Dendritic cell treated with granulocyte-macrophage colony-stimulating factor and Interleukin-4, amounts not matched to agents 40 ng/mL and 50 ng/mL, for 4 days (primary cell): Measurements from ENCODE around the gene SPACA7.

ENCODE experiments used
- H3K27ac Mint-ChIP-seq: one replicate; pipeline ENCODE4 v1.8.0; 2022; ENCODE audit warnings: mild to moderate bottlenecking, mixed read lengths
- H3K27me3 Mint-ChIP-seq: one replicate; pipeline ENCODE4 v1.8.0; 2022; ENCODE audit warnings: mild to moderate bottlenecking, mixed read lengths
- H3K36me3 Mint-ChIP-seq: one replicate; pipeline ENCODE4 v1.8.0; 2022; ENCODE audit warnings: low read depth, mixed read lengths
- H3K4me1 Mint-ChIP-seq: one replicate; pipeline ENCODE4 v1.8.0; 2022; ENCODE audit warnings: low read depth, mixed read lengths
- H3K4me3 Mint-ChIP-seq: one replicate; pipeline ENCODE4 v1.8.0; 2022; ENCODE audit warnings: mild to moderate bottlenecking, moderate library complexity, mixed read lengths
- H3K9me3 Mint-ChIP-seq: one replicate; pipeline ENCODE4 v1.8.0; 2022; ENCODE audit warnings: mixed read lengths
- intact Hi-C: fragments of 100-400 bp; cut with micrococcal nuclease; formaldehyde crosslinking; loops from one replicate; pipeline ENCODE4 v1.15.0; 2022

Gene SPACA7

GRCh38 chr13:112465251-112466131 is 89.3 kb downstream of the SPACA7 start:
- H3K4me1 Mint-ChIP-seq = no peaks in the 10 kb centered on the region

DNA sequence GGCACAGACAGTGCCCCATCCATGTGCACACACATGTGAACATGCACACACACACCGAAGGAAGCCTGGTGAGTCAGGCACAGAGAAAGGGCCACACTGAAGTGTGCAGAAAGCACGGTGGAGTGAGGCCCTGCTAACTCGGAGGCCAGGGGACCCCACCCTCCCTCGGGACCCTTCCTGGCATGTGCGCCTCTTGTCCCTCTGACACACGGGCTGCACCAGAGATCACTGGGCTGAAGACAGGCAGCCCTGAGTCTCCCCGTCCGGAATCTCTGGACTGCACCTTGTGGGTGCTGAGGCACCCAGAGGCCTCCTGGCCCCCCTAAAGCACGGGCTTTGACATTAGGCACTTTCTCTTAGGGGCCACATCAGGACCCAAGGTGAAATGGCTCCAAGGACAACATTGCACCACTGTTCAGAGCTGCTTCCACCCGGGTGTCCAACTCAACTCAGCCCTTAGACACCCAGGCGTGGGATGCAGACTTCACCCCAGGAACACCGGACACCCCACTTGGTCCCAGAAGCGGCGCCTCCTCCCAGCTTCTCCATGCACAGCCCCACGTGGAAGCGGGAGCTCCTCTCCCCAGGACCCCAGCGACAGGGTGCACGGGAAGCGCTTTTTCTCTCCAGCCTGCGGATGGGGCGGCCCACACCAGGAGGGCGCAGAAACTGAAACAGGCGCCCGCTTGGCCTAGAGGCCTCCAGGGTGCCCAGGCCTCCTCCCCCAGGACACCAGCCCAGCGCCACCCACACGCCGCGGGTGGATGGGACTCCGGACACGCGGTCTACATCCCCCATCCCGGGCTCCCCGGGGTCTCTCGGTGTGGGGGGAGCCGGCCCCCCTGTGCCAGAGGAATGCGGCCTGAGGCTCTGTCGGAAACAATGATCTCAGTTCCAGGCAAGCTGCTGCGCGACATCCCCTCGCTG is 90.2 kb downstream of the SPACA7 start:
- no peaks in the 10 kb centered on the region for H3K36me3 Mint-ChIP-seq
- intact Hi-C loops = no loop called here

More at GRCh38 chr13:112465251-112466131, 89.3 kb downstream of the SPACA7 start:
- peaks cover 2% of the 10 kb centered on the region for H3K27me3 Mint-ChIP-seq
- intact Hi-C loops = no loop called here
- H3K36me3 Mint-ChIP-seq = no peaks in the 10 kb centered on the region
- H3K27ac Mint-ChIP-seq = no peak overlapping the region
- peaks cover 12% of the 10 kb centered on the region for H3K9me3 Mint-ChIP-seq
- H3K4me3 Mint-ChIP-seq = no peak overlapping the region

DNA sequence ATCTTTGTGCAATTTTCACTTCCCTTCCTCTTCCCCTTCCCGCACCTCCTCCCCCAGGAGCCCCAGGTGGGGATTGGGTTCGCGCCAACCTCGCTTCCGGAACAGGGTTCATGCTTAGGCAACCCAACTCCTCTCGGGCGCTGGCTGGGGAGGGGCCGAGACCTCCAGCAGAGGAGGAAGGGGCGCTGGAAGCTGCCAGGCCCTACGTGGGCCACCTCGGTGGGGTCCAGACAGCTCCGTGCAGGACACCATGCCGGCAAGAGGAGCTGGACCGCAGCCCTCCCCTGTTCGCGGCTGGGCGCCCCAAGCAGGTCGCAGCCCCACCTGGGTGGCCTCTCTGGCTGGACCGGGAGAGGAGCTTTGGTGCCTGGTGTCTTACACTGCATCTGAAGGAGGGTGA is 91.1 kb downstream of the SPACA7 start:
- H3K4me1 Mint-ChIP-seq = no peaks in the 10 kb centered on the region
- no peak overlapping the region for H3K27ac Mint-ChIP-seq
- H3K36me3 Mint-ChIP-seq = no peaks in the 10 kb centered on the region
- H3K27me3 Mint-ChIP-seq = peaks cover 2% of the 10 kb centered on the region
- intact Hi-C loops = no loop called here
- H3K9me3 Mint-ChIP-seq = peaks cover 5% of the 10 kb centered on the region
- no peak overlapping the region for H3K4me3 Mint-ChIP-seq

More for the DNA sequence above, 90.2 kb downstream of the SPACA7 start:
- Mint-ChIP-seq H3K4me3 (no peak overlapping the region), H3K4me1 (no peaks in the 10 kb centered on the region), H3K27ac (no peak overlapping the region), H3K27me3 (peaks cover 2% of the 10 kb centered on the region), H3K9me3 (peaks cover 12% of the 10 kb centered on the region)

DNA sequence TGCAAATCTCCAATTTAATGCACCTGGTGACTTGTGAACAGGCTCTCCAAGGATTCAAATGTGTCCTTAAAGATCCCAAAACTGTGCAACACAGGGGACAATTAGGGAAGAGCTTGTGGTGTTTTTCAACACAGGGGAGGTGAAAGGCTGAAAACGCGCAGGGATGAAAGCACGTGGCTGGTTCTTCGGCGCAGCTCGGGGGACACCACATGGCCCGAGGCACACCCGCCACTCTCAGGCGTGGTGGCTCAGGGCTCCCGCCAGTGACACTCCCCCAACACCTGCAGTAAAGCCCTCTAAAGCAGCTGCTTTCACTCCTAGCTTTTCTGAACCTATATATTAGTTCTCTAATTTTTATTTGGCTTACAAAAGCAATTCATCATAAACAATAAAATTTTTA is 91.9 kb downstream of the SPACA7 start:
- H3K27ac Mint-ChIP-seq = no peak overlapping the region
- H3K9me3 Mint-ChIP-seq = no peaks in the 10 kb centered on the region
- no peak overlapping the region for H3K4me3 Mint-ChIP-seq
- peaks cover 2% of the 10 kb centered on the region for H3K27me3 Mint-ChIP-seq
- intact Hi-C loops = no loop called here
- H3K4me1 Mint-ChIP-seq = no peaks in the 10 kb centered on the region
- H3K36me3 Mint-ChIP-seq = no peaks in the 10 kb centered on the region

DNA sequence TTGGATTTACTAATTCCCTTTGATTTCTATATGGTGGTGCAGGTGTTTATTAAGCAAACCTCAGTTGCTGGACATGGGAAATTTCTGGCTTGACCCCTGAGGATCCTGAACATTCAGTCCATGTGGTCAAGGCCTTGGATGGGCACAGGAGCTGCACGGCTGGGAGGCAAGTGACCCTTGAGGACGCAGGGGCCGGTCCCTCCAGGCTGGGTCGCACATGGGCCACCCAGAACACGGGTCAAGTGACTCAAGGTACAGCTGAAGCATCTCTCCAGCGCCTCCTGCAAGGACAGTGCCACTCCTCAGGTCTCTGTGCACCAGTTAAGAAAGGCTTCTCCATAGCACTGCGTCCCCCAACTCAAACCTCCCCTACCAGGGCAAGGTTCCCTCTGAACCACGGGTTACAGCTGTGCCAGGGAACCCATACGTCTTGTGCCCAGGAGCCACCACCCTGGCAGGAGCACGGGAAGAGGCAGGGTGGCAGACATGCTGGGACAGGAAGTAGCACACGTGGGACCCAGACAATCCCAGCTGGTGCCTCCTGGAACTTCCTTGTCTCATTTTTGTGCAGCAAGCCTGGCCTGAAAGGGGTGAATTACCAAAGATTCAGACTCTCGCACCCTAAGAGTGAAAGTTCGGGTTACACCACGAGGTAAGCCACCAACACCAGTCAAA is 93.1 kb downstream of the SPACA7 start:
- intact Hi-C loops = no loop called here
- H3K27me3 Mint-ChIP-seq = peaks cover 2% of the 10 kb centered on the region
- H3K4me3 Mint-ChIP-seq = no peak overlapping the region
- H3K27ac Mint-ChIP-seq = no peak overlapping the region
- no peaks in the 10 kb centered on the region for H3K4me1 Mint-ChIP-seq
- no peaks in the 10 kb centered on the region for H3K9me3 Mint-ChIP-seq
- no peaks in the 10 kb centered on the region for H3K36me3 Mint-ChIP-seq

GRCh38 chr13:112473818-112474217 is 97.7 kb downstream of the SPACA7 start:
- H3K36me3 Mint-ChIP-seq = no peaks in the 10 kb centered on the region
- H3K9me3 Mint-ChIP-seq = no peaks in the 10 kb centered on the region
- H3K27me3 Mint-ChIP-seq = peaks cover 2% of the 10 kb centered on the region
- H3K4me3 Mint-ChIP-seq = no peak overlapping the region
- no peak overlapping the region for H3K27ac Mint-ChIP-seq
- intact Hi-C loops = no loop called here
- H3K4me1 Mint-ChIP-seq = no peaks in the 10 kb centered on the region

GRCh38 chr13:112474869-112475268 is 98.7 kb downstream of the SPACA7 start:
- H3K4me1 Mint-ChIP-seq = no peaks in the 10 kb centered on the region
- H3K36me3 Mint-ChIP-seq = no peaks in the 10 kb centered on the region
- no peaks in the 10 kb centered on the region for H3K27me3 Mint-ChIP-seq
- intact Hi-C loops = no loop called here
- no peaks in the 10 kb centered on the region for H3K9me3 Mint-ChIP-seq
- no peak overlapping the region for H3K4me3 Mint-ChIP-seq
- H3K27ac Mint-ChIP-seq = no peak overlapping the region

GRCh38 chr13:112475889-112476288 is 99.7 kb downstream of the SPACA7 start:
- Mint-ChIP-seq H3K4me3 (no peak overlapping the region), H3K4me1 (no peaks in the 10 kb centered on the region), H3K27ac (no peak overlapping the region), H3K36me3 (no peaks in the 10 kb centered on the region), H3K27me3 (no peaks in the 10 kb centered on the region), H3K9me3 (no peaks in the 10 kb centered on the region)
- intact Hi-C loops = no loop called here

DNA sequence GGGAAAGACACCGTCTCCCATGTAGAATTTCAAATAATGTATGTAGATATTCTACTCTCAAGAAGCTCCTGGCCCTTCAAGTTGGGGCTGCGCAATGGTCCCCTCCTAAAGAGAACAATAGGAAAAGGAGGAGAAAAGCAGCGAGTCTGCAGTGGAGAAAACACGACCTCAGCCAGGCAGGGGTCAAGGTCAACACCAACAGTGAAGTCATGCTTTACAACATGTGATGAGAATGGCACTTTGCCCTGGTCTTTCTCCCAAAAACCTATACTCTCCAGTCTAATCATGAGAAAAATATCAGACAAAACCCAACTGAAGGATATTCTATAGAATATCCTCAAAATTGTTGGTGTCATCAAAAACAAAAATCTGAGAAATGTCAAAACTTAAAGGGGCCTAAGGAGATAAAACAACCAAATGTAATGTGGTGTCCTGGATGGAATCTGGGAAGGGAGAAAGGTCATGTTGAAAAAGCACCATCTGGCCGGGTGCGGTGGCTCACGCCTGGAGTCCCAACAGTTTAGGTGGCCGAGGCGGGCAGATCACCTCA is 101.0 kb downstream of the SPACA7 start:
- Mint-ChIP-seq H3K27me3 (no peaks in the 10 kb centered on the region), H3K36me3 (no peaks in the 10 kb centered on the region), H3K4me3 (no peak overlapping the region), H3K27ac (no peak overlapping the region), H3K9me3 (peaks cover 4% of the 10 kb centered on the region), H3K4me1 (no peaks in the 10 kb centered on the region)
- intact Hi-C loops = no loop called here

GRCh38 chr13:112479389-112479788 is 103.2 kb downstream of the SPACA7 start:
- Mint-ChIP-seq H3K9me3 (peaks cover 8% of the 10 kb centered on the region), H3K27ac (no peak overlapping the region), H3K4me1 (peaks cover 7% of the 10 kb centered on the region), H3K4me3 (no peak overlapping the region), H3K27me3 (no peaks in the 10 kb centered on the region), H3K36me3 (peaks cover 16% of the 10 kb centered on the region)
- intact Hi-C loops = no loop called here

GRCh38 chr13:112481458-112481857 is 105.3 kb downstream of the SPACA7 start:
- intact Hi-C loops = no loop called here
- H3K4me3 Mint-ChIP-seq = no peak overlapping the region
- no peak overlapping the region for H3K27ac Mint-ChIP-seq
- H3K9me3 Mint-ChIP-seq = peaks cover 8% of the 10 kb centered on the region
- peaks cover 7% of the 10 kb centered on the region for H3K4me1 Mint-ChIP-seq
- peaks cover 34% of the 10 kb centered on the region for H3K36me3 Mint-ChIP-seq
- H3K27me3 Mint-ChIP-seq = no peaks in the 10 kb centered on the region

DNA sequence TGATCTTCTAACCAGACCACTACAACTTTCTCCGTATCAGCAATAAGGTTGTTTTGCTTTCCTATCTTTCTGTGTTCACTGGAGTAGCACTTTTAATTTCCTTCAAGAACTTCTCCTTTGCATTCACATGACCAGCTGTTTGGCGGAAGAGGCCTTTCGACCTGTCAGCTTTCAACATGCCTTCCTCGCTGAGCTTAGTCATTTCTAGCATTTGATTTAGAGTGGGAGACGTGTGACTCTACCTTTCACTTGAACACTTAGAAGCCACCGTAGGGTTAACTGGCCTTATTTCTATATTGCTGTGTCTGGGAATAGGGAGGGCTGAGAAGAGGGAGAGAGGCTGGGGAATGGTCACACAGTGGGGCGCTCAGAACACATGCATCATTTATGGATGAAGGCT is 107.1 kb downstream of the SPACA7 start:
- Mint-ChIP-seq H3K9me3 (peaks cover 8% of the 10 kb centered on the region), H3K36me3 (peaks cover 52% of the 10 kb centered on the region), H3K27ac (no peak overlapping the region), H3K27me3 (no peaks in the 10 kb centered on the region), H3K4me3 (no peak overlapping the region), H3K4me1 (peaks cover 7% of the 10 kb centered on the region)
- intact Hi-C loops = no loop called here
